ENCODE results near the gene RPS3.
"Not testable (repeated sequence)": the region's sequence is repeated elsewhere in the genome, so short reads cannot be mapped to it uniquely, and the experiment has no call there.

Gene RPS3

GRCh38 chr11:75399344-75400145, at the start of gene RPS3:
Gene RPS3, plus strand, starts transcription at chr11:75399518. Its CDS starts 30 bp downstream, at chr11:75399548.
- peak; percentile 69 to 79 for DNase-seq (ENCODE audit: extremely low read depth in 1 of 2, low read depth in 1 of 2)

GRCh38 chr11:75349521-75350116, 49.7 kb upstream of the RPS3 start:
- DNase-seq (ENCODE audit: extremely low read depth in 1 of 2, low read depth in 1 of 2) = no peak

GRCh38 chr11:75350122-75350742, 49.1 kb upstream of the RPS3 start:
- no peak for DNase-seq (ENCODE audit: extremely low read depth in 1 of 2, low read depth in 1 of 2)

- DNase-seq (ENCODE audit: extremely low read depth in 1 of 2, low read depth in 1 of 2) = peak in 1 of 2 donors; percentile 21
Measured at GRCh38 chr11:75350743-75351540, 48.4 kb upstream of the RPS3 start.

- no peak for DNase-seq (ENCODE audit: extremely low read depth in 1 of 2, low read depth in 1 of 2)
Measured at GRCh38 chr11:75351541-75351790, 47.9 kb upstream of the RPS3 start, which contains the start of gene ARRB1. Gene ARRB1, minus strand, starts transcription at chr11:75351661. Its CDS starts 54 bp downstream, at chr11:75351607.

GRCh38 chr11:75351791-75352587, 47.3 kb upstream of the RPS3 start:
- DNase-seq (ENCODE audit: extremely low read depth in 1 of 2, low read depth in 1 of 2) = peak in 1 of 2 donors; percentile 35

GRCh38 chr11:75352588-75353206, 46.6 kb upstream of the RPS3 start:
- no peak for DNase-seq (ENCODE audit: extremely low read depth in 1 of 2, low read depth in 1 of 2)

- DNase-seq (ENCODE audit: extremely low read depth in 1 of 2, low read depth in 1 of 2) = no peak
Measured at GRCh38 chr11:75355051-75355450, 44.3 kb upstream of the RPS3 start.

- no peak for DNase-seq (ENCODE audit: extremely low read depth in 1 of 2, low read depth in 1 of 2)
Measured at GRCh38 chr11:75356613-75357012, 42.7 kb upstream of the RPS3 start.

- not testable (repeated sequence) for DNase-seq (ENCODE audit: extremely low read depth in 1 of 2, low read depth in 1 of 2)
Measured at GRCh38 chr11:75362285-75362684, 37.0 kb upstream of the RPS3 start.

GRCh38 chr11:75365711-75366181, 33.6 kb upstream of the RPS3 start:
- DNase-seq (ENCODE audit: extremely low read depth in 1 of 2, low read depth in 1 of 2) = no peak

GRCh38 chr11:75366826-75367225, 32.5 kb upstream of the RPS3 start:
- DNase-seq (ENCODE audit: extremely low read depth in 1 of 2, low read depth in 1 of 2) = not testable (repeated sequence)

- no peak for DNase-seq (ENCODE audit: extremely low read depth in 1 of 2, low read depth in 1 of 2)
Measured at GRCh38 chr11:75369560-75370255, 29.6 kb upstream of the RPS3 start.

- no peak for DNase-seq (ENCODE audit: extremely low read depth in 1 of 2, low read depth in 1 of 2)
Measured at GRCh38 chr11:75371949-75372876, 27.1 kb upstream of the RPS3 start.

- no peak for DNase-seq (ENCODE audit: extremely low read depth in 1 of 2, low read depth in 1 of 2)
Measured at GRCh38 chr11:75373201-75373600, 26.1 kb upstream of the RPS3 start.

- no peak for DNase-seq (ENCODE audit: extremely low read depth in 1 of 2, low read depth in 1 of 2)
Measured at GRCh38 chr11:75374646-75375045, 24.7 kb upstream of the RPS3 start.

GRCh38 chr11:75375626-75376025, 23.7 kb upstream of the RPS3 start:
- DNase-seq (ENCODE audit: extremely low read depth in 1 of 2, low read depth in 1 of 2) = no peak

- no peak for DNase-seq (ENCODE audit: extremely low read depth in 1 of 2, low read depth in 1 of 2)
Measured at GRCh38 chr11:75376175-75376574, 23.1 kb upstream of the RPS3 start.
